Prostate gland (tissue), 2 donors: ENCODE results near the gene DUS1L. TPM values are rescaled to one million over a fixed set of nuclear protein-coding genes. Genes with fewer than 3 reads are reported as not detected.
A peak's percentile ranks its signal among the peaks of the same experiment; 100 is the strongest.

Experiments
- DNase-seq: peaks from one replicate; pipeline ENCODE4 v3.0.0-alpha.2; 2019; ENCODE audit warnings: low spot score
- H3K27ac ChIP-seq, 2 donors: fragments of 200-600 bp; sonication (generic); 2 replicates each; pipeline ENCODE4 v1.5.1; 2017 to 2019
- H3K27me3 ChIP-seq: fragments of 200-600 bp; sonication (generic); replicated peaks from 2 replicates; pipeline ENCODE4 v1.5.1; 2019; ENCODE audit not compliant: insufficient read depth
- H3K36me3 ChIP-seq, 2 donors: fragments of 200-600 bp; sonication (generic); 1 replicate in 1 of 2; 2 replicates in 1 of 2; pipeline versions ENCODE4 v1.5.1 to v1.8.1; 2017 to 2019
- H3K4me1 ChIP-seq: fragments of 200-600 bp; sonication (generic); replicated peaks from 2 replicates; pipeline ENCODE4 v1.5.1; 2019
- H3K4me3 ChIP-seq, 2 donors: fragments of 200-600 bp; sonication (generic); 2 replicates each; pipeline ENCODE4 v1.5.1; 2017 to 2019
- H3K9me3 ChIP-seq: fragments of 200-600 bp; sonication (generic); 2 replicates; pipeline ENCODE4 v1.5.1; 2017
- POLR2A ChIP-seq: fragments of 450-650 bp; IDR thresholded peaks from one replicate; pipeline ENCODE4 v1.6.1; 2016; ENCODE audit warnings: antibody characterized with exemption, mild to moderate bottlenecking
- POLR2AphosphoS5 ChIP-seq: sonication (generic); formaldehyde crosslinking; IDR thresholded peaks from one replicate; pipeline ENCODE4 v1.6.1; 2017; ENCODE audit warnings: antibody characterized with exemption
- WGBS: methylation state at CpG from one replicate; pipeline ENCODE4 v1.1.5; 2018; 5-methylcytosine and 5-hydroxymethylcytosine counted together
- intact Hi-C: fragments of 100-400 bp; cut with DNase I; formaldehyde crosslinking; loops from one replicate; pipeline ENCODE4 v1.14.2; 2022
- total RNA-seq, 2 donors: library from RNA; depleted of rRNA; stranded (reverse); fragments of >200 nt; gene quantifications; one replicate each; pipeline ENCODE4 v1.1.0, GENCODE V29; 2016
- TF ChIP-seq, protein P1 (sequence below), 4 experiments: fragments of 200-600 bp in 2 of 4; fragments of 450-650 bp in 2 of 4; sonication (generic) in 2 of 4; IDR thresholded peaks; 1 replicate in 3 of 4; 2 replicates in 1 of 4; pipeline ENCODE4 v1.5.1; 2016 to 2019; ENCODE audit warnings: antibody characterized with exemption in 4 of 4, mild to moderate bottlenecking in 2 of 4, moderate library complexity in 2 of 4

The DUS1L gene
- total RNA-seq, 2 donors from 2014 or later, result 95.9 to 119 TPM

DNA sequence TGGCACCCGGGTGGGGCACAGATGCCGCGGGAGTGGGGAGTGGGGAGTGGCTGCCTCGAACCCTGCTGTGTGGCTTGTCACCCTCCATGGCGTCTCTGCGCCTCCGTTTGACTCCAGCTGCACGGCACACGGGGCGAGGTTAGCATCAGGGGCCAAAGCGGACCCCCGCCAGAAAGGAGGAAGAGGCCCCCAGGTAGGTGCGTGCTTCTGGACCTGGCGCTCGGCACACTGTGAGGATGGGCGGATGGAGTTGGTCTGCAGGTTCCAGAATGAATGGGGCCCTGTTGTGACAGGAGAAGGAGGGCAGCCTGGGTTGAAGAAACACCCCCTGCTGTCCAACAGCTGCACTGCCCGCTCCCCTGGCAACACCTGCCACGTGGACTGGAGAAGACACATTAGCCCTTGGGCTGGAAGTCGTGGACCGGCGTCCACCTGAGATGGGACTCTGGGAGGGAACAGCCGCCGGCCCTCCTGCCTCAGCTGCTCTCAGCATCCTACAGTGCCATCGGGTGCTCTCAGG lies 41.8 kb upstream of the DUS1L start:
- DNase-seq, result no peak
- H3K27me3 ChIP-seq, result no peaks in the 10 kb centered on the region
- TF ChIP-seq POLR2A (no peak), POLR2AphosphoS5 (no peak)
- TF ChIP-seq, protein P1, sequence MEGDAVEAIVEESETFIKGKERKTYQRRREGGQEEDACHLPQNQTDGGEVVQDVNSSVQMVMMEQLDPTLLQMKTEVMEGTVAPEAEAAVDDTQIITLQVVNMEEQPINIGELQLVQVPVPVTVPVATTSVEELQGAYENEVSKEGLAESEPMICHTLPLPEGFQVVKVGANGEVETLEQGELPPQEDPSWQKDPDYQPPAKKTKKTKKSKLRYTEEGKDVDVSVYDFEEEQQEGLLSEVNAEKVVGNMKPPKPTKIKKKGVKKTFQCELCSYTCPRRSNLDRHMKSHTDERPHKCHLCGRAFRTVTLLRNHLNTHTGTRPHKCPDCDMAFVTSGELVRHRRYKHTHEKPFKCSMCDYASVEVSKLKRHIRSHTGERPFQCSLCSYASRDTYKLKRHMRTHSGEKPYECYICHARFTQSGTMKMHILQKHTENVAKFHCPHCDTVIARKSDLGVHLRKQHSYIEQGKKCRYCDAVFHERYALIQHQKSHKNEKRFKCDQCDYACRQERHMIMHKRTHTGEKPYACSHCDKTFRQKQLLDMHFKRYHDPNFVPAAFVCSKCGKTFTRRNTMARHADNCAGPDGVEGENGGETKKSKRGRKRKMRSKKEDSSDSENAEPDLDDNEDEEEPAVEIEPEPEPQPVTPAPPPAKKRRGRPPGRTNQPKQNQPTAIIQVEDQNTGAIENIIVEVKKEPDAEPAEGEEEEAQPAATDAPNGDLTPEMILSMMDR (IDR thresholded peaks at IDR 0.05), result peak in 2 of 4 experiments; percentile 27 to 37
- no peaks in the 10 kb centered on the region for H3K9me3 ChIP-seq
- H3K36me3 ChIP-seq, result no peaks in the 10 kb centered on the region
- intact Hi-C loops, result no loop called here
- H3K27ac ChIP-seq, result peak overlapping the region; percentile 98 to 99
- 66% methylated on average over 24 of the region's 24 CpGs for WGBS
- no peak overlapping the region for H3K4me3 ChIP-seq
- H3K4me1 ChIP-seq, result peaks cover 42% of the 10 kb centered on the region

DNA sequence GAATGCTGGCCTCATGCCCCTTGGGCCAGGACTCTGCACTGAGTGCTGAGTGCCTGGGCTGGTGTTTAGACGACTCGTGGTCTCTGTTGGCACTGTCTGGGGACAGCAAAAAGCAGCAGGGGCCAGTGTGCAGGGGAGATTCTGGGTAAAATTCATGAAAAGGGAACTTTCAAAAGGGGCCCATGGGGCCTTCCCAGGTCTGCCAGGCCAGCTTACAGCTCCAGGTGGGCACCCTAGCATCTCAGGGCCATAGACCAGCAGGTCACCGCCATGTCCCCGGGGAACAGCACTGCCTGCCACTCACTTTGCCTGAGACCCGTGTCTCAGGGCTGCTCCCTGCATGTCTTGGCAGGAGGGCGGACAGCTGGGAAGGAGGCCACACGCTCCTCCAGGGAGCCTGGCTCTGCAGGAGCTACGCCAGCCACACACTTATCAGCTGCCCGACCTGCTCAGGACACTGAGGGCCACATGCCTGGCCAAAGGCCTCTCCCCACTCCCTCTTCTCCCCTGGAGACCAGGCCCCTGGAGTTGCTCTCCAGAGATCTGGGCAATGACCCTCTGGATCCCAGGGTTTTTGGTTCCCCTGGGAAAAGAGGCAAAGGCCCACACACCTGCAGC lies 41.2 kb upstream of the DUS1L start:
- intact Hi-C loops, result no loop called here
- 17% methylated on average over 8 of the region's 9 CpGs for WGBS
- H3K27ac ChIP-seq, result peak overlapping the region; percentile 98 to 99

DNA sequence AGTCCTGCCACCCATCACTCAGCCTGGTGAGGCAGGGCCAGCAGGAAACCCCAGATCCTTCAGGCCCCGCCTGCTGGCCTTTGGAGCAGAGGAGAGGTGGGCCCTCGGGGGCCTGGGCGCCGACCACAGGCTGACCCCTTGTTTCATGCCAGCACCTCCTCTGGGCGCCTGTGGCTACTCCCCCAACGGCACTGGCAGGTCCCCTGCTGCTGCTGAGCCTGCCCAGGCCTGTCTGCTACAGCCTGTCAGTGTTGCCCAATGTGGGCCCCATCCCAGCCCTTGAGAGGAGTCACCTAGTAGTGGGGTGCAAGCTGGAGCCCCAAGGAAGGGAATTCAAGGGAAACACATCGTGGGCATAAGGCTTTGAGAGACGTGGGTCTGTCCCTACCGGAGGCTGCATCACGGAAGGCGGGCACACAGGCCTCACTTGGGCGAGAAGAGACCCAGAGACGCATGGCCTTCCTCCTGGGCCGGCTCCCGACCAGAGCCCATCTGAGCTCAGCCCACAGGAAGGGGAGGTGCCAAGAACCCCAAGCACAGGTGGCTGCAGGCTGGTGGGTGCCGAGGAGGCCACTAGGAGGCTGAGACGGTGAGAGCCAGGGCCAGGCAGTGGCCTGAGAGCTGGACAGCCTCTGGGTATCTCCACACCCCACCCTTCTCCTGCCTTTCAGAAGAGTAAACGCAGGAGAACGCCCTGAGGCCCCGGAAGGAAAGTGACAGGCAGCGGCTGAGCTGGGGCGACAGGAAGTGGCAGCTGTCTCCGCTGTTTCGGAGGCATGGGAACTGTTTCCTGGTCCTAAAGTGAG lies 40.5 kb upstream of the DUS1L start:
- peaks cover 52% of the 10 kb centered on the region for H3K4me1 ChIP-seq
- H3K9me3 ChIP-seq, result no peaks in the 10 kb centered on the region
- no peaks in the 10 kb centered on the region for H3K36me3 ChIP-seq
- TF ChIP-seq POLR2AphosphoS5 (peak; percentile 70), POLR2A (no peak)
- TF ChIP-seq, protein P1 (IDR thresholded peaks at IDR 0.05), result peak in 3 of 4 experiments; percentile 12 to 55 (median 42)
- no peaks in the 10 kb centered on the region for H3K27me3 ChIP-seq
- 20% methylated on average over 24 of the region's 24 CpGs for WGBS
- peak overlapping the region; percentile 98 to 99 for H3K27ac ChIP-seq
- intact Hi-C loops, result no loop called here
- no peak overlapping the region for H3K4me3 ChIP-seq
- DNase-seq, result peak; percentile 91

More for the DNA sequence above, 41.2 kb upstream of the DUS1L start:
- DNase-seq, result no peak
- Histone ChIP-seq H3K4me1 (peaks cover 45% of the 10 kb centered on the region), H3K36me3 (no peaks in the 10 kb centered on the region), H3K9me3 (no peaks in the 10 kb centered on the region), H3K27me3 (no peaks in the 10 kb centered on the region), H3K4me3 (no peak overlapping the region)
- TF ChIP-seq POLR2AphosphoS5 (no peak), POLR2A (no peak)
- TF ChIP-seq, protein P1 (IDR thresholded peaks at IDR 0.05), result no peak

DNA sequence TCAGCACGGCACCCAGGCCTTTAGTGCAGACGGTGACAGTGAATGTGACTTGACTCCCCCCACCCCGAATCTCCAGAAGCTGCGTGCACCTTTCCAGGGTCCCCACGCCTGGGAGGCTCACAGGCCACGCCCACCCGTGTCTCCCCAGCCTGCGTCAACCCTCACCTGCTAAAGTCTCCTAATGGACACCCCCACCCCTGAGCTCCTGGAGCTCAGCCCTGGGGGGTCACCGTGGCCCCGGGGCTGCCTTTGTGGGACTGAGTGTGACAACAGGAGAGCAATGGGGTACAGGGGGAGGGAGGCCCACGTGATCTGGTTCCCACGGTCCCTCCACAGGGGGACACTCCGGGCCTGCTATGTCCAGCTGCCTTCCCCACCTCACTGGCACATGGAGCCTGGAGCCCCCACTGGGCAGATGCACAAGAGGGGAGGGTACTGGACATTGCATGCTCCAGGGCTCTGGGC lies 39.8 kb upstream of the DUS1L start:
- Histone ChIP-seq H3K4me3 (no peak overlapping the region), H3K9me3 (no peaks in the 10 kb centered on the region), H3K36me3 (no peaks in the 10 kb centered on the region), H3K27ac (peak overlapping the region; percentile 98 to 99), H3K4me1 (peaks cover 59% of the 10 kb centered on the region), H3K27me3 (no peaks in the 10 kb centered on the region)
- no peak for TF ChIP-seq POLR2AphosphoS5
- TF ChIP-seq, protein P1 (IDR thresholded peaks at IDR 0.05), result no peak
- TF ChIP-seq POLR2A, result no peak
- no peak for DNase-seq
- intact Hi-C loops, result no loop called here
- WGBS, result 64% methylated on average over 13 of the region's 13 CpGs
